Neural cell (in vitro differentiated cells): ENCODE results near the gene CPS1.

ENCODE experiments used
- CTCF ChIP-seq: fragments of 450-650 bp; IDR thresholded peaks from 2 replicates; pipeline ENCODE4 v1.5.1; 2014; ENCODE audit warnings: antibody characterized with exemption, mild to moderate bottlenecking, moderate library complexity; ENCODE audit not compliant: poor library complexity, severe bottlenecking
- EP300 ChIP-seq: fragments of 450-650 bp; conservative IDR thresholded peaks from 2 replicates; pipeline ENCODE4 v1.6.1; 2014; ENCODE audit warnings: antibody characterized with exemption, mild to moderate bottlenecking, moderate library complexity; ENCODE audit not compliant: poor library complexity, severe bottlenecking
- EZH2 ChIP-seq: fragments of 200-600, 300-800 bp; shearing (Covaris generic), sonication (generic); IDR thresholded peaks from 2 replicates; pipeline ENCODE4 v1.6.1; 2014; ENCODE audit warnings: antibody characterized with exemption, low read length, borderline replicate concordance, mild to moderate bottlenecking; ENCODE audit not compliant: insufficient read depth, poor library complexity, severe bottlenecking
- POLR2AphosphoS5 ChIP-seq: IDR thresholded peaks from 2 replicates; pipeline ENCODE4 v1.6.1; 2012
- RAD21 ChIP-seq: fragments of 450-650 bp; conservative IDR thresholded peaks from 2 replicates; pipeline ENCODE4 v1.6.1; 2014; ENCODE audit warnings: antibody characterized with exemption, mild to moderate bottlenecking, moderate library complexity
- REST ChIP-seq: IDR thresholded peaks from 2 replicates; pipeline ENCODE4 v1.6.1; 2012; ENCODE audit warnings: borderline replicate concordance
- SMC3 ChIP-seq: fragments of 450-650 bp; conservative IDR thresholded peaks from 2 replicates; pipeline ENCODE4 v1.6.1; 2014; ENCODE audit warnings: antibody characterized with exemption, mild to moderate bottlenecking, moderate library complexity; ENCODE audit not compliant: poor library complexity
- TAF1 ChIP-seq: IDR thresholded peaks from 2 replicates; pipeline ENCODE4 v1.6.1; 2012; ENCODE audit warnings: low read depth

GRCh38 chr2:210681491-210681890, 125.1 kb downstream of the CPS1 start:
- TF ChIP-seq RAD21 (no peak), POLR2AphosphoS5 (no peak), CTCF (no peak), EP300 (no peak), EZH2 (no peak), TAF1 (no peak), REST (no peak), SMC3 (no peak)
